ENCODE results near the gene PKP2. TPM values are rescaled to one million over a fixed set of nuclear protein-coding genes. Genes with fewer than 3 reads are reported as not detected.

The PKP2 gene
- total and polyA plus RNA-seq, 2 of the 8 experiments (the other 6 are each of a cell fraction or from before 2014, with no cell fraction given): 9.6 to 44.8 TPM

DNA sequence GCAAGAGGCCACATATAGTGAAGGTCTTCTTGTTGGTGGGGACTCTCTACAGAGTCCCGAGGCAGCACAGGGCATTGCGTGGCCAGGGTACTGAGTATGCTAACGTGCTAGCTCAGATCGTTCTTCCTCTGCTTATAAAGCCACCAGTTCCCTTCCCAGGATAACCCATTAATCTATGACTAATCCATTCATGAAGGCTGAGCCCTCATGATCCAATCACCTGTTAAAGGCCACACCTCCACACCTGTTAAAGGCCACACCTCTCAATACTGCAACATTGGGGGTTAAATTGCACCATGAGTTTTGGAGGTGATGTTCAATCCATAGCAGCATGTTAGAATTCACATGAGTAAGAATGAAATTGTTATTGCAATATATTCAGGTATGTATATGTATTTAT, 128.1 kb downstream of the PKP2 start:
- Histone ChIP-seq H3K18ac (ENCODE audit: extremely low read depth, low read length) (no peak overlapping the region), H2BK120ac (replicated peaks; ENCODE audit: low read depth, low read length) (no peak overlapping the region), H3K23me2 (ENCODE audit: low read depth, low read length) (no peaks in the 10 kb centered on the region), H2BK15ac (ENCODE audit: low read length) (no peak overlapping the region), H4K8ac (ENCODE audit: extremely low read depth, insufficient read depth, low read length) (no peak overlapping the region), H2BK5ac (ENCODE audit: low read depth, low read length) (no peak overlapping the region), H3K79me1 (ENCODE audit: low read depth, low read length) (no peaks in the 10 kb centered on the region), H3K79me2 (ENCODE audit: control insufficient read depth in 1 of 2, insufficient read depth in 2 of 2, low read length in 2 of 2) (no peaks in the 10 kb centered on the region), H4K91ac (replicated peaks; ENCODE audit: insufficient read length, low read length) (no peak overlapping the region), H3K4ac (replicated peaks; ENCODE audit: insufficient read length, low read depth, low read length) (no peak overlapping the region), H2BK12ac (ENCODE audit: low read depth, low read length) (no peak overlapping the region), H3K4me3 (ENCODE audit: extremely low read depth in 1 of 4, insufficient read depth in 2 of 4, low read depth in 3 of 4, low read length in 4 of 4) (no peak overlapping the region), H3K4me2 (ENCODE audit: insufficient read depth in 1 of 2, low read depth in 2 of 2, low read length in 2 of 2) (no peak overlapping the region), H2AK5ac (ENCODE audit: low read depth, low read length) (no peak overlapping the region), H2BK20ac (ENCODE audit: low read length) (no peak overlapping the region), H3K23ac (ENCODE audit: insufficient read length) (no peak overlapping the region), H3K27ac (ENCODE audit: low read depth, low read length) (no peak overlapping the region), H2AFZ (ENCODE audit: low read length) (no peak overlapping the region), H3K9ac (replicated peaks in 1 of 4; ENCODE audit: extremely low read depth in 1 of 4, low read depth in 3 of 4, low read length in 3 of 4) (no peak overlapping the region), H3K27me3 (replicated peaks in 1 of 4; ENCODE audit: control insufficient read depth in 3 of 4, extremely low read depth in 1 of 4, insufficient read depth in 3 of 4, low read length in 3 of 4) (no peaks in the 10 kb centered on the region), H3K56ac (replicated peaks; ENCODE audit: insufficient read length, low read depth, low read length) (no peak overlapping the region), H4K20me1 (replicated peaks in 1 of 2; ENCODE audit: control insufficient read depth in 1 of 2, insufficient read depth in 2 of 2, low read length in 2 of 2) (no peaks in the 10 kb centered on the region), H3K4me1 (replicated peaks in 1 of 4; ENCODE audit: control insufficient read depth in 3 of 4, insufficient read depth in 4 of 4, low read length in 3 of 4) (no peaks in the 10 kb centered on the region), H3K9me3 (ENCODE audit: insufficient read depth in 2 of 2, low read depth in 1 of 2, low read length in 1 of 2) (no peaks in the 10 kb centered on the region), H3K36me3 (ENCODE audit: control insufficient read depth in 2 of 4, insufficient read depth in 4 of 4, low read length in 3 of 4) (no peaks in the 10 kb centered on the region), H3K14ac (ENCODE audit: insufficient read length) (no peak overlapping the region), H4K5ac (ENCODE audit: insufficient read length, low read depth, low read length) (no peak overlapping the region)
- ChIA-PET POLR2A (ENCODE audit: partially characterized antibody) (interaction anchor here (1.3 kb wide), 1 partner anchor 13 kb away, joined by 3 read pairs; the partner anchor contains the start of gene YARS2), CTCF (ENCODE audit: partially characterized antibody) (interaction anchor here (5.2 kb wide), 1 partner anchor 13 kb away, joined by 30 read pairs; the partner anchor contains the start of gene YARS2)
- FAIRE-seq (no peak), DNase-seq (ENCODE audit: low read depth in 1 of 2, low spot score in 2 of 2) (no peak)
- WGBS, 2 experiments (ENCODE audit: extremely low coverage in 1 of 2, insufficient coverage in 1 of 2, insufficient read length in 1 of 2, insufficient replicate concordance in 2 of 2, low coverage in 1 of 2, low lambda C conversion rate in 2 of 2, missing lambda C conversion rate in 1 of 2): 62% methylated on average over 4 of the region's 4 CpGs; no CpG with 5 or more reads in 1 of the 2 experiments
- TF ChIP-seq BRCA1 (IDR thresholded peaks at IDR 0.05; ENCODE audit: low read depth, low read length) (no peak), CREB1 (IDR thresholded peaks at IDR 0.05) (no peak), EZH2 (IDR thresholded peaks at IDR 0.05; ENCODE audit: low read depth, low read length, severe bottlenecking) (no peak), KDM4A (IDR thresholded peaks at IDR 0.05; ENCODE audit: low read depth, low read length, severe bottlenecking) (no peak), RAD21 (IDR thresholded peaks at IDR 0.05 in 1 of 2, conservative IDR thresholded peaks at IDR 0.05 in 1 of 2; ENCODE audit: low read depth in 2 of 2, low read length in 2 of 2) (no peak), TBP (IDR thresholded peaks at IDR 0.05; ENCODE audit: low read depth, low read length) (no peak), POLR2A (IDR thresholded peaks at IDR 0.05; ENCODE audit: control extremely low read depth in 1 of 2, low read depth in 2 of 2, low read length in 2 of 2) (no peak), TAF1 (IDR thresholded peaks at IDR 0.05; ENCODE audit: low read depth, low read length) (no peak), PHF8 (conservative IDR thresholded peaks at IDR 0.05; ENCODE audit: low read depth, low read length) (no peak)
- TF ChIP-seq, protein P1, sequence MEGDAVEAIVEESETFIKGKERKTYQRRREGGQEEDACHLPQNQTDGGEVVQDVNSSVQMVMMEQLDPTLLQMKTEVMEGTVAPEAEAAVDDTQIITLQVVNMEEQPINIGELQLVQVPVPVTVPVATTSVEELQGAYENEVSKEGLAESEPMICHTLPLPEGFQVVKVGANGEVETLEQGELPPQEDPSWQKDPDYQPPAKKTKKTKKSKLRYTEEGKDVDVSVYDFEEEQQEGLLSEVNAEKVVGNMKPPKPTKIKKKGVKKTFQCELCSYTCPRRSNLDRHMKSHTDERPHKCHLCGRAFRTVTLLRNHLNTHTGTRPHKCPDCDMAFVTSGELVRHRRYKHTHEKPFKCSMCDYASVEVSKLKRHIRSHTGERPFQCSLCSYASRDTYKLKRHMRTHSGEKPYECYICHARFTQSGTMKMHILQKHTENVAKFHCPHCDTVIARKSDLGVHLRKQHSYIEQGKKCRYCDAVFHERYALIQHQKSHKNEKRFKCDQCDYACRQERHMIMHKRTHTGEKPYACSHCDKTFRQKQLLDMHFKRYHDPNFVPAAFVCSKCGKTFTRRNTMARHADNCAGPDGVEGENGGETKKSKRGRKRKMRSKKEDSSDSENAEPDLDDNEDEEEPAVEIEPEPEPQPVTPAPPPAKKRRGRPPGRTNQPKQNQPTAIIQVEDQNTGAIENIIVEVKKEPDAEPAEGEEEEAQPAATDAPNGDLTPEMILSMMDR (IDR thresholded peaks at IDR 0.05; ENCODE audit: control extremely low read depth in 1 of 3, insufficient read depth in 1 of 3, low read depth in 1 of 3, low read length in 3 of 3): no peak
- TF ChIP-seq, protein P2, sequence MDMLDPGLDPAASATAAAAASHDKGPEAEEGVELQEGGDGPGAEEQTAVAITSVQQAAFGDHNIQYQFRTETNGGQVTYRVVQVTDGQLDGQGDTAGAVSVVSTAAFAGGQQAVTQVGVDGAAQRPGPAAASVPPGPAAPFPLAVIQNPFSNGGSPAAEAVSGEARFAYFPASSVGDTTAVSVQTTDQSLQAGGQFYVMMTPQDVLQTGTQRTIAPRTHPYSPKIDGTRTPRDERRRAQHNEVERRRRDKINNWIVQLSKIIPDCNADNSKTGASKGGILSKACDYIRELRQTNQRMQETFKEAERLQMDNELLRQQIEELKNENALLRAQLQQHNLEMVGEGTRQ (IDR thresholded peaks at IDR 0.05; ENCODE audit: low read length): no peak
